Central memory CD4-positive, alpha-beta T cell (primary cell): ENCODE measurements around the gene ZNF555.
"Not testable (repeated sequence)": the region's sequence is repeated elsewhere in the genome, so short reads cannot be mapped to it uniquely, and the experiment has no call there.

Experiments used
- DNase-seq: peaks from one replicate; pipeline ENCODE4 v3.0.0; 2022

Gene ZNF555

GRCh38 chr19:2807379-2808128, 33.7 kb upstream of the ZNF555 start:
- no peak for DNase-seq

DNA sequence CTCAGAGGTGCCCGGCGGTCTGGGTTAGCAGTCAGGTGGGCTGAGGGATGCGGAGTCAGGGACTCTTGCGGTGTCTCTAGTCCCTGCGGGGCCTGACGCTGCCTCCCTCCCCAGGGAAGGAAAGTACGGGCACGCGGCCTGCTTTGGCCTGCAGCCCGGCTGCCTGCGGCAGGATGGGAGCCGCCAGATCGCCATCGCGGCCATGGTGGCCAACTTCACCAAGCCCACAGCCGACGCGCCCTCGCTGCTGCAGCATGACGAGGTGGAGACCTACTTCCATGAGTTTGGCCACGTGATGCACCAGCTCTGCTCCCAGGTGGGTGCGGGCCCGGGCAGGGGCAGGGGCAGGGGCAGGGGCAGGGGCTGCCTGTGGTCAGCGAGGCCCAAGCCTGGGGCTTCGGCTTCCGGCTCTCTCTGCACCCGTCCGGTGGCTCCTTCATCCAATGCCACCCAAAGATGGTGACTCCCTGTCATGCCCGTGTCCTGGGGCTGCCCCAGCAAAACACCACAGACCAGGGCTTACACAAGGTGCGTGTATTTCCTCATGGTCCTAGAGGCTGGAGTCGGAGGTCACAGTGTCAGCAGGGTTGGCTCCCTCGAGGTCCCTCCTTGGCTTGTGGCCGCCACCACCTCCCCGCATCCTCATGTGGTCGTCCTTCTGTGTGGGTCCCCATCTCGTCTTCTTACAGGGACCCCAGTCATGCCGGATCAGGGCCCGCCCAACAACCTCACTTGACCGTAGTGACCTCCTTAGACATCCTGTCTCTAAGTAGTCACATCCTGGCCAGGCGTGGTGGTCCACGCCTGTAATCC, 32.9 kb upstream of the ZNF555 start:
- DNase-seq: no peak

DNA sequence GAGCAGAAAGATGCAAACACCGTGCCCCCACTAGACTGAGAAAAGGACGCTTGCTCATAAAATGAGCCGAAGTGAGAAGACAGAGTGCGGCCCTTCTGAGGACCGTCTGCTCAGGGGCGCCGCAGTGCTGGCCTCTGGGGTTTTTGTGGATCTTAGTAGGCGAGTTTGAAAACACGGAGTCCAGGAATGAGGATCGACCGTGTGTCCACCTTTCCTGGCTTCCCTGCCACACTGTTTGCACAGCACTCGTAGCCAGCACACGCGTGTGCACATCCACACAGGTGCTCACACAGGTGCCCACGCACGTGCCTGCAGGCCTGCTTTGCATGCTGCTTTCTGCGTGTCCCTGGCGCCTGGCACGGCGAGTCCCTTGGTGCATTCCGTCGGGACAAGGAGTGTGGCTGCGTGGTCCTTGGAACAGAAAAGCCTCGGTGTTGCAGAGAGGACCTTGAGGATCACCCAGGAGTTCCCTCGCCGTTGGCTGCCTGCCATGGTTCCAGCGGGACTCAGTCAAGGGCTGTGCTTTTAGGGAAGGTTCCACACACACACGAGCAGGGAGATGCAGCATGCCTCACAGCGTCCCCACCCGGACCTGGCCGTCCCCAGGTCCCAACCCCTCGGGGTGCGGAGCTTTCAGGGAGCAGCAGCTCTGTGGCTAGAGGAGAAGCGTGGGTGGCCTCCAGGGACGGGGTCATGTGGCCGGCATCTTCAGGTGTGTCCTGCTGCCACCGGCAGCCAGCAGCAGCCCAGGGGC, 31.7 kb upstream of the ZNF555 start:
- no peak for DNase-seq

GRCh38 chr19:2810141-2811091, 30.9 kb upstream of the ZNF555 start:
- no peak for DNase-seq

GRCh38 chr19:2811221-2811722, 30.0 kb upstream of the ZNF555 start:
- DNase-seq: no peak

GRCh38 chr19:2811735-2812413, 29.4 kb upstream of the ZNF555 start:
- no peak for DNase-seq

DNA sequence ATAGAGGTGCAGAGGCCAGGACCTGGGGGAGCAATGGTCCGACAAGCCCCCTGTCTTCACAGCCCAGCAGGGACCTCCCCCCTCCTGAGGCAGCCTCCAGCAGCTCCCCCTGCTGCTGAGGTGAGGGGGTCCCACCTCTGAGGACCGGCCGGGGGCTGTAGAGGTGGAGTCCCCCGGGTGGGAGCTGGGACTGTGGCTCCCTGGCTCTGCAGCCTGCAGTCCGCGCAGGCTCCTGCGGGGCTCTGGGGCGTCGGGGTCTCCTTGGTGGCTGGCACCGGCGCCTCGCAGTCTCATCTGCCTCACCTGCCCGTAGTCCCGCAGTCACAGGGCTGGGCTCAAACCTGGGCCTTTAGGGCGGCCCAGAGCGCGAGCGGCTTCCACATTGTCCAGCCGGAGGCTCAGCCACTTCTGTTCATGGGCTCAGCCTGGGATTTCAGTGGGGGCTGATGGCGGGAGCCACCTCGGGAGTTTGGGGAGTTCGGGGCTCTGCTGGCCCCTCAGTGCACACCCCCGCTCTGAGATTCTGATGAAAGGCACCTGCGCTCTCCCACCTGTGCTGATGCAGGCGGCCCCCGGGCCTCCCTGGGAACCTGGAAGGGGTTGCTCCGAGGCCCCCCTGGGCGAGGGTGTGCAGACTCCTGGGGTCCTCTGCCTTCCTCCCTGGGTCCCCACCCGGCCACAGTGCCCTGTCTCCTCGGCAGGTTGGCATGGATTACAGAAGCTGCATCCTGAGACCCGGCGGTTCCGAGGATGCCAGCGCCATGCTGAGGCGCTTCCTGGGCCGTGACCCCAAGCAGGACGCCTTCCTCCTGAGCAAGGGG, 28.7 kb upstream of the ZNF555 start:
- no peak for DNase-seq

DNA sequence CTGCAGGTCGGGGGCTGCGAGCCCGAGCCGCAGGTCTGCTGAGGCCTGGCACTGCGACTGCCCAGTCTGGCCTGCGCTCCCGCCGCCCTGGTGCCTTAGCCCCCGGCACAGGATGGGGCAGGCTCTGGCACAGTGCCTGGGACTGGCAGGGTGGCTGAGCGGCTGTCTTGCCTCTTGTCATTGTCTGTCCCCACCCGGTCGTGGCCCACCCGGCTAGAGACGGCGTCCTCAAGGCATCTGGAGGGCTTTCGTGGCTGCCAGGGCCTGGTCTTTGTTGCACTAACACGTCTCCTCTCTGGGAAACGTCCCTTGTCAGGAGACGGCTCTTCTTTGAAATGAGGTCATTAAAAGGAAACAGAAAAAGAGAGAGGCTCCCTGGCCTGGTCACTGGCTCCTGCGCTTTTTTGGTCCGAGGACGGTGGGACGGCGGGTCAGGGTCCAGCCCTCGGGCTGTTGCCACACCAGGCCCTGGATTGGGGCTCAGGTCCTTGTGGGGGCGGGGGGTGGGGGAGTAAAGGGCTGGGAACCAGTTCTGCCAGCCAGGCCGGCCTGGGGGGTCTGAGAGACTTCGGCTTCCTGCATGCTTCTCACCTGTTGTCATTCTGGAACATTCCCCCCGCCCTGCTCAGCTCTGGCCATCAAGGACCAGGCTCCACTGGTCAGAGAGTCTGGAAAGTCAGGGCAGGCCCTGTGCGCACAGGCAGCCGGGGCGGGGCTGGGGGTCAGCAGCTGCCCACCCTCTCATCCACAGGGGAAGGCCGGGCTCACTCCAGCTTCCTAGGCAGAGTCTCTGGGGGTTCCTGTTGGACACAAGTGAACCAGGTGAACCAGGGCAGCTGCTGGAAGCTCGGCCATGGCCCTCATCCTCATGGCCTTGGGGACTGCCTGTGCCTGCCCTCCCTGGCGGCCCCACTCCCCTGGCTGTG, 27.8 kb upstream of the ZNF555 start:
- DNase-seq: no peak

DNA sequence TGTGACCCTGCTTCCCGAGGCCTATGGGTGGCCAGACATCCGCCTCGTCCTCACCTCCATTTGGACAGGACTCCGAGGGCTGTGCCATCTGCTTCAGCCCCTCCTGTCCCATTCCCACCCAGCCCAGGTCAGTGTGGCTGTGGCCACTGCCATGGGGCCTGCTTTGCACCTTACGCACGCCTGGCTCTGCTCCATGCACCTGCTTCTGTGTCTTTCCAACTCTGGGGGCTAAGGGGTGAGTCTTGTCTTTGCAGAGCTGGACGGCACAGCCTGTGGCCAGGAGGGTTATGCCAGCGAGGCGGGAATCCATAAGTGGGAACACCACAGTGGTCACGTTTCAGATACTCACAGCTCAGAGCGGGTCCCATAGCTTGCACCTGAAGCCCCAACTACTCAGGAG, 26.8 kb upstream of the ZNF555 start:
- no peak for DNase-seq

DNA sequence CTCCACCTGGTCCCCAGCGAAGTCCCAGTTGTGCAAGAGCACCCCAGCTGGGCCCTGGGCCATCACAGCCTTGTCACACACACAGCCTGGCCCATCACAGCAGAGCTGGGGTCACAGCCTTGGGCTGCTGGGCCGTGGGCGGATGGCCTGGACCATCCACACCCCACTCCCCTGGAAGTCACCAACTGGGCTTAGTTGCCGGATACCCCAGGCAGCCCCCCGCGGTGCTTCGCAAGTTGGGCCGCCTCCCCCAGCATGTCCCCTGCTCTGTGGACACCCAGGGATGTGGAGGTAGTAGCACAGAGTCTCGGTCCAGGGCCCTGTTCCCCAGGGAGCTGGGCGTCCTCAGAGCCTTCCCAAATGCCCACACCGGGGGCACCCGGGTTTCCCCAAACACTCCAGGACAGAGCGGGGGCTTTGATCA, 26.1 kb upstream of the ZNF555 start:
- no peak for DNase-seq

DNA sequence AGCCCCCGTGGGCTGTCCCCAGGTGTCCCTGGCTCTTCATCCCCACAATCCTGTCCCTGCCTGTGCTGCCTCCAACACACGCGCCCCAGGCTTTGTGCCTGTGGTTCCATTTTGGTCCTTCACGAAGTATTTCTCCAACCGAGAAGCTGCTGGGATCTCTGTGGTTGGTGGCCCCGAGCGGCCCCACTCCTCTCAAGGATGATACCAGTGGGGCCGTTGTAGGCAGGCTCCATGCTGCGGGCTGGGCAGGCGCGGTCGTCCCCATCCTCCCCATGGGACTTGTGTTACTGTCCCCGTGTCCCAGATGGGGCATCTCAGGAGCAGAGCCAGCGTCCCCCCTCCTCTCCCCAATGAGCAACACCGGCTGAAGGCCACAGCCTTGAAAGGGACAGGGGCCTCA, 25.4 kb upstream of the ZNF555 start:
- no peak for DNase-seq

- DNase-seq: no peak
These were observed 24.6 kb upstream of the ZNF555 start for GRCh38 chr19:2816641-2817040.

- not testable (repeated sequence) for DNase-seq
These were observed 23.9 kb upstream of the ZNF555 start for GRCh38 chr19:2817237-2817829.

GRCh38 chr19:2819540-2820111, 21.6 kb upstream of the ZNF555 start, which contains the start of gene ZNF554:
ZNF554 (plus strand) TSS chr19:2819868; CDS start chr19:2820072, 204 bp downstream.
- peak; percentile 96 for DNase-seq

DNA sequence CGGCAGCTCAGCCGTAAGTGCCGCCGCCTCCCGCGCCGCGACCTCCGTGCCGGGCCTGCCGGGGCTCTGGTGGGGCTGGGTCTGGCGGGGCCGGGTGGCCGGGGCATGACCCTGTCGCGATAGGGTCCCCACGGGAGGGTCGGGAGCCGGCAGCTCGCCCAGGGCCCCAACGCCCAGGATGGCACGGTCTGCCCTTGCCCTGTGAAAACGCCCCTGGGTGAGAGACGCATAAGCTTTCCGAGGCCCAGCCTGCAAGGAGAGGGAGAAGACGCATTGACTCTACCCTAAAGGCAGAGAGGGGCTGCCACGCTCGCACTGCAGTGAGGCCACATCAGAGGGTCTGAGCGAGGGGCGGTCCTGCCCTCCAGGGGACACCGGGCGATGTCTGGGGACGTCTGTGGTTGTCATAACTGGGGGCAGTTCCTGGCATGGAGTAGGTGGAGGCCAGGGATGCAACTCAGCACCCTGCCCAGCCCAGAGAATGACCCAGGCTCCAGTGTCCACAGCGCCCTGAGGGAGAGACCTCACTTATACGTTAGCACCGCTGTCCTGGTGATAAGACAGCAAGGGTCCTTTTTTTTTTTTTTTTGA, 21.1 kb upstream of the ZNF555 start:
- no peak for DNase-seq

DNA sequence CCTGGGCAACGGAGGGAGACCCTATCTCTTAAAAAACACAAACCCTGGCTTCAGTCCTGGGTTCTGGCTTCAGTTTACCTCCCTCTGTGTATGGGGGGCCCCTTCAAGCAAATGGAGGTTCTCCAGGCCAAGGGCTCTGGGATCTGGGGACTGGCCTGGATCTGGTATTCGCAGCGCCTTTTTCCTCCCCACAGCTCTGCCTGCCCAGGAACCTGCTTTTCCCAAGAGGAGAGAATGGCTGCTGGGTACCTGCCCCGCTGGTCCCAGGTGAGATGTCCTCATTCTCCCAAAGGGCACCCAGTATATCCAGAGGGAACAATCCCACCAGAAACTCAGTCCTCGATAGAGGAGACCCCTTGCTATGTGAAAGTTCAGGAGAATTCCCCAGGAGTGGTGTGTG, 18.4 kb upstream of the ZNF555 start:
- DNase-seq: no peak

- DNase-seq: no peak
These were observed 17.6 kb upstream of the ZNF555 start for GRCh38 chr19:2823646-2824045.

DNA sequence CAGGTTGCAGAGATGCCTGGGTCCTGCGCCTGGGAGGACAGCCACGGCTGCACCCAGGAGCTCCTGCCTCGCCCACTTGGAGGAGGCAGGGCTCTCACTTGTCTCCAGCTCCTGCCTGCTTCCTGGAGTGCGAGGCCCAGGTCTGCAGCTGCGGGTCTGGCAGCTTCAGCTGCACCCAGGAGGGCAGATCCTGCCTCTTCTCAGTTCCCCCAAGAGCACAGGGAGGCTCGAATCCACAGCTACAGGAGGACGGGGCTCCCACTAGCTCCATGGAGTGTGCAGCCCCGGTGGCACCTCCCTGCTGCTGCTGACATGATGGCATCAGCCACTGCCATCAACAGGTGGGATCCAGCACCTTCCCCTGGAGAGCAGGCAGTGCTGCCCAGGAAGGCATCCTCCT, 17.1 kb upstream of the ZNF555 start:
- no peak for DNase-seq
